Keratinocyte (primary cell): ENCODE data around the gene ALLC.

Experiments used
- EZH2 ChIP-seq: IDR thresholded peaks from one replicate; pipeline ENCODE4 v1.6.1; 2012; ENCODE audit warnings: inconsistent platforms, mild to moderate bottlenecking, low read length, moderate library complexity
- TF ChIP-seq, protein P1 (sequence below), 3 experiments: IDR thresholded peaks in 1 of 3; conservative IDR thresholded peaks in 1 of 3; optimal IDR thresholded peaks in 1 of 3; 2 replicates in 2 of 3; 3 replicates in 1 of 3; pipeline versions ENCODE3 to v1.5.1; 2011; ENCODE audit warnings: low read length in 3 of 3, mild to moderate bottlenecking in 3 of 3, moderate library complexity in 2 of 3, control low read depth in 1 of 3, inconsistent platforms in 1 of 3; ENCODE audit not compliant: insufficient read depth in 2 of 3; ENCODE audit errors: extremely low read depth in 1 of 3

DNA sequence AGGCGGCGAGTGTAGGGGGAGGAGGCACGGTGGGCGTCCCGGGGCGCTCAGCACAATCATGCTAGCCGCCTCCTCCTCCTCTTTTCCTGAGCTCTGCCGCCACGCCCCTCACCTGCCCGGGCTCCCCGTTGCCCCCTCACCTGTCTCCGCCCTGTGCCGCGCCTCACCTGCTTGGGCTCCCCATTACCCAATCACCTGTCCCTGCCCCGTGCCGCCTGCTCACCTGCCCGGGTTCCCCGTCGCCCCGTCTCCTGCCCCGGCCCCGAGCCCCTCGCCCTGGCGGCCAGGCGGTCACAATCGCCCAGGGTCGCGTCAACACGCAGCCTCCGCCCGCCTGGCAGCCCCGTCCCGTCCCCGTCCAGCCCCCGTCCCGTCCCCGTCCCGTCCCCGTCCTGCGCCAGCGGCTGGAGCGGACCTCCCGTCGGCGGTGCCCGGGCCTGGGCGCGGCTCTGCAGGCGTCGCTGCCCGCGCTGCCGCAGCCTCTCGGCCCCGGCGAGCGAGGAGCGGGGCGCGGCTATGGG, 45.3 kb downstream of the ALLC start, which contains the start of gene DCDC2C:
- TF ChIP-seq, protein P1, sequence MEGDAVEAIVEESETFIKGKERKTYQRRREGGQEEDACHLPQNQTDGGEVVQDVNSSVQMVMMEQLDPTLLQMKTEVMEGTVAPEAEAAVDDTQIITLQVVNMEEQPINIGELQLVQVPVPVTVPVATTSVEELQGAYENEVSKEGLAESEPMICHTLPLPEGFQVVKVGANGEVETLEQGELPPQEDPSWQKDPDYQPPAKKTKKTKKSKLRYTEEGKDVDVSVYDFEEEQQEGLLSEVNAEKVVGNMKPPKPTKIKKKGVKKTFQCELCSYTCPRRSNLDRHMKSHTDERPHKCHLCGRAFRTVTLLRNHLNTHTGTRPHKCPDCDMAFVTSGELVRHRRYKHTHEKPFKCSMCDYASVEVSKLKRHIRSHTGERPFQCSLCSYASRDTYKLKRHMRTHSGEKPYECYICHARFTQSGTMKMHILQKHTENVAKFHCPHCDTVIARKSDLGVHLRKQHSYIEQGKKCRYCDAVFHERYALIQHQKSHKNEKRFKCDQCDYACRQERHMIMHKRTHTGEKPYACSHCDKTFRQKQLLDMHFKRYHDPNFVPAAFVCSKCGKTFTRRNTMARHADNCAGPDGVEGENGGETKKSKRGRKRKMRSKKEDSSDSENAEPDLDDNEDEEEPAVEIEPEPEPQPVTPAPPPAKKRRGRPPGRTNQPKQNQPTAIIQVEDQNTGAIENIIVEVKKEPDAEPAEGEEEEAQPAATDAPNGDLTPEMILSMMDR (optimal IDR thresholded peaks at IDR 0.05 in 1 of 3, IDR thresholded peaks at IDR 0.05 in 1 of 3, conservative IDR thresholded peaks at IDR 0.05 in 1 of 3; ENCODE audit: extremely low read depth in 1 of 3, insufficient read depth in 2 of 3, low read length in 3 of 3) = no peak
- TF ChIP-seq EZH2 = no peak
